Esophagus squamous epithelium (tissue), 4 donors: ENCODE results near the gene JUND.

Experiments
- CTCF ChIP-seq, 6 experiments: fragments of 450-650 bp in 4 of 6; fragments of 200-600 bp in 2 of 6; sonication (generic) in 2 of 6; IDR thresholded peaks; one replicate each; pipeline ENCODE4 v1.5.1; 2016 to 2019; ENCODE audit warnings: antibody characterized with exemption in 6 of 6, mild to moderate bottlenecking in 4 of 6, moderate library complexity in 4 of 6
- POLR2A ChIP-seq, 4 donors: fragments of 450-650 bp; IDR thresholded peaks; one replicate each; pipeline ENCODE4 v1.6.1; 2017; ENCODE audit warnings: antibody characterized with exemption in 4 of 4, mild to moderate bottlenecking in 4 of 4, moderate library complexity in 3 of 4

- TF ChIP-seq CTCF (IDR thresholded peaks at IDR 0.05) (no peak), POLR2A (IDR thresholded peaks at IDR 0.05) (no peak)
Measured at GRCh38 chr19:18269070-18269723, 12.2 kb downstream of the JUND start.
